Osteocyte (in vitro differentiated cells): ENCODE data around the gene LTV1. TPM values are rescaled to one million over a fixed set of nuclear protein-coding genes. Genes with fewer than 3 reads are reported as not detected.

ENCODE experiments used
- DNase-seq: peaks from one replicate; pipeline ENCODE4 v3.0.0; 2021; ENCODE audit warnings: mixed read lengths; ENCODE audit not compliant: unreplicated experiment; ENCODE audit errors: extremely low spot score
- H3K27ac Mint-ChIP-seq: one replicate; pipeline ENCODE4 v1.8.0; 2021; ENCODE audit warnings: mild to moderate bottlenecking, mixed read lengths; ENCODE audit not compliant: unreplicated experiment
- H3K27me3 Mint-ChIP-seq: one replicate; pipeline ENCODE4 v1.8.0; 2021; ENCODE audit warnings: mixed read lengths; ENCODE audit not compliant: unreplicated experiment
- H3K36me3 Mint-ChIP-seq: one replicate; pipeline ENCODE4 v1.8.0; 2021; ENCODE audit warnings: mixed read lengths; ENCODE audit not compliant: unreplicated experiment
- H3K4me1 Mint-ChIP-seq: one replicate; pipeline ENCODE4 v1.8.0; 2021; ENCODE audit warnings: mixed read lengths; ENCODE audit not compliant: unreplicated experiment
- H3K4me3 Mint-ChIP-seq: one replicate; pipeline ENCODE4 v1.8.0; 2021; ENCODE audit warnings: mild to moderate bottlenecking, moderate library complexity, mixed read lengths; ENCODE audit not compliant: unreplicated experiment
- H3K9me3 Mint-ChIP-seq: one replicate; pipeline ENCODE4 v1.8.0; 2021; ENCODE audit warnings: mixed read lengths; ENCODE audit not compliant: unreplicated experiment
- total RNA-seq: library from RNA; stranded (reverse); gene quantifications from 2 replicates; pipeline ENCODE4 v1.2.1, GENCODE V29; 2021
- TF ChIP-seq, protein P1 (sequence below): fragments of 200-600 bp; sonication (generic); IDR thresholded peaks from 2 replicates; pipeline ENCODE4 v1.5.0; 2021; ENCODE audit warnings: antibody characterized with exemption, mild to moderate bottlenecking, moderate library complexity

Gene LTV1
- total RNA-seq, 1 donor from 2014 or later, result 20.3 TPM

GRCh38 chr6:143882401-143882930 lies 39.3 kb downstream of the LTV1 start:
- DNase-seq, result no peak
- TF ChIP-seq, protein P1, sequence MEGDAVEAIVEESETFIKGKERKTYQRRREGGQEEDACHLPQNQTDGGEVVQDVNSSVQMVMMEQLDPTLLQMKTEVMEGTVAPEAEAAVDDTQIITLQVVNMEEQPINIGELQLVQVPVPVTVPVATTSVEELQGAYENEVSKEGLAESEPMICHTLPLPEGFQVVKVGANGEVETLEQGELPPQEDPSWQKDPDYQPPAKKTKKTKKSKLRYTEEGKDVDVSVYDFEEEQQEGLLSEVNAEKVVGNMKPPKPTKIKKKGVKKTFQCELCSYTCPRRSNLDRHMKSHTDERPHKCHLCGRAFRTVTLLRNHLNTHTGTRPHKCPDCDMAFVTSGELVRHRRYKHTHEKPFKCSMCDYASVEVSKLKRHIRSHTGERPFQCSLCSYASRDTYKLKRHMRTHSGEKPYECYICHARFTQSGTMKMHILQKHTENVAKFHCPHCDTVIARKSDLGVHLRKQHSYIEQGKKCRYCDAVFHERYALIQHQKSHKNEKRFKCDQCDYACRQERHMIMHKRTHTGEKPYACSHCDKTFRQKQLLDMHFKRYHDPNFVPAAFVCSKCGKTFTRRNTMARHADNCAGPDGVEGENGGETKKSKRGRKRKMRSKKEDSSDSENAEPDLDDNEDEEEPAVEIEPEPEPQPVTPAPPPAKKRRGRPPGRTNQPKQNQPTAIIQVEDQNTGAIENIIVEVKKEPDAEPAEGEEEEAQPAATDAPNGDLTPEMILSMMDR, result no peak
- H3K4me3 Mint-ChIP-seq, result no peak overlapping the region
- peaks cover 3% of the 10 kb centered on the region for H3K9me3 Mint-ChIP-seq
- no peak overlapping the region for H3K27ac Mint-ChIP-seq
- no peaks in the 10 kb centered on the region for H3K27me3 Mint-ChIP-seq
- peaks cover 5% of the 10 kb centered on the region for H3K36me3 Mint-ChIP-seq
- no peaks in the 10 kb centered on the region for H3K4me1 Mint-ChIP-seq

DNA sequence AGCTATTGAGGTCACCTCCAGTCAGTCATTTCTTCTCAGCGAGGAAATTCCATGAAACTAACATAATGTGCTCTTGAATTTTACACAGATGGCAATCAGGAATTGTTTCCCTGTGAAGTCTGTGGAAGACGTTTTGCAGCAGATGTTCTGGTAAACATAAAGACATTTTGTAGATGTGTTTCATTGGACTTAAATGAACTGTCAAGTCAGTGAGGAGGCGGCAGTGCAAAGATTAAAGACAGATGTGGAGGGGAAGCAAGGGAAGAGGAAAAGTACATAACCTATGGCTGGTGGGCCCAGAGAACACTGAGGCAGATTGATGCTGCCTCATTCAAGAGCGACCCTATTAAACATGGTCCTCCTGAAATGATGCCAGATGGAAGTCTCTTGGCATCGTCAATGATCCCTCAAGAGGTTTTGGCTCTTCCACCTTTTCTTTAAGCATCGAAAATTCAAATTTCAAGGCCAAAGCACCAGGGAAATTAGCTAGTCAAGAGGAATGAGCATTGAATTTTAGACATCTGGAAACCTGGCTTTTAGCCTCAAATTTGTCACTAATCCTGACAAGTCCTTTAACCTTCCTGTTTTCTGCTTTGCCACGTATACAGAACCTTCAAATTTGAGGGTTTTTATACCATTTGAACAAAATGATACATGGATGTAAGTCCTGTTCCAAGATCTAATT lies 41.2 kb downstream of the LTV1 start:
- no peaks in the 10 kb centered on the region for H3K4me1 Mint-ChIP-seq
- no peak overlapping the region for H3K4me3 Mint-ChIP-seq
- H3K36me3 Mint-ChIP-seq, result peaks cover 9% of the 10 kb centered on the region
- no peak for DNase-seq
- TF ChIP-seq, protein P1, result no peak
- H3K27ac Mint-ChIP-seq, result no peak overlapping the region
- no peaks in the 10 kb centered on the region for H3K27me3 Mint-ChIP-seq
- H3K9me3 Mint-ChIP-seq, result no peaks in the 10 kb centered on the region

DNA sequence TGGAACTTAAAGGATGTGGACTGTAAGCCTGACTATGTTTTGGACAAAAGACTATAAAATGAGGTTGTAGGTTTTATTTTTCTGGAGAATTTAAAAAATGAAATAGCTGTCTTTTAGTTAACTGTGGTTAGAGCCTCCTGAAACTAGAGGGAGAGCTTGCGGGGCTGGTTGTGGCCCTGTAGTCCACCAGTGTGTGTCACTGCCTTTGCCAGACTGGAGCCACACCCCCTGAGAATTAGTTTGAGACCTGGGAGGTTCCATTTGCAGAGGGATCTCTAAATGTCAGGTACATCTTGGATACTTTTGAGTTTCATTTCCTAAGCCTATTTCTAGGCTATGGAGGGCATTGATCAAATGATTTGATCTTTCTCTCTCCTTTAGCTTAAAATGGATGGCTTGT lies 42.0 kb downstream of the LTV1 start:
- Mint-ChIP-seq H3K4me3 (no peak overlapping the region), H3K27ac (no peak overlapping the region), H3K36me3 (peaks cover 9% of the 10 kb centered on the region), H3K27me3 (no peaks in the 10 kb centered on the region), H3K4me1 (no peaks in the 10 kb centered on the region), H3K9me3 (no peaks in the 10 kb centered on the region)
- DNase-seq, result no peak
- TF ChIP-seq, protein P1, result no peak

- Mint-ChIP-seq H3K9me3 (no peaks in the 10 kb centered on the region), H3K36me3 (peaks cover 3% of the 10 kb centered on the region), H3K4me1 (no peaks in the 10 kb centered on the region), H3K4me3 (no peak overlapping the region), H3K27ac (no peak overlapping the region), H3K27me3 (no peaks in the 10 kb centered on the region)
- TF ChIP-seq, protein P1, result no peak
- DNase-seq, result no peak
Observed at GRCh38 chr6:143894655-143895054, 51.5 kb downstream of the LTV1 start.

DNA sequence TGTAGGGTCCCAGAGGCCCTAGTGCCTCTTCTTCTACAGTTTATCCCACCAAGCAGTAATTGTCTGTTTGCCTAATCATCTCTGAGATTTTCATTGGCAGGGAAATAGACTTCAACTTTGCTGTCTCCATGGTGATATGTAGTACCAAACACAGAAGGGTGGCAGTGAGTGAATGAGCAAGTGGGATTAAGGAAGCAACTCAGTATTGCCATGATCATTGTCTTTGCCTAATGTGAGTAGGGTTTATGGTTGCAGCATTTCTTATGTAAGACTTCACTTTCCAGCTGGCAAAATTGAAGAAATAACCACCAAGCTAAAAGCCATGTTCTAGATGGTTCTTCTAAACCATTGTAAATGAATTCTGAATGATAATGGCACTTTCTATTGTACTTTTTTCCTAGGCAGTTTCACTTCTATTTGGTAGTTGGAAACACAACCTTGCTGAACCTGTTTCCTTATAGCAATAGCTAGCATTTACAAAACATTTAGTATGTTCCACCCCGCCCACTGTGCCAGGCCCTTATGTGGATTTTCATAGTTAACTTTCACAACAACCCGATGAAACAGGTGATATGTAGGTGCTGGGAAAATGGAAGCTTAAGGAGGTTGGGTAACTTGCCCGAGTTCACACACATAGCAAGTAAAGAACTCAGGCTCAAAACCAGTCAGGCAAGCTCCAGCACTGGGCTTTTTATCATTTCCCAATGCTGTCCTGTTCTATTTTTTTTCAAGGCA lies 53.2 kb downstream of the LTV1 start:
- peaks cover 5% of the 10 kb centered on the region for H3K36me3 Mint-ChIP-seq

More for the DNA sequence above, 53.2 kb downstream of the LTV1 start:
- no peaks in the 10 kb centered on the region for H3K4me1 Mint-ChIP-seq
- no peaks in the 10 kb centered on the region for H3K27me3 Mint-ChIP-seq
- no peak overlapping the region for H3K4me3 Mint-ChIP-seq
- no peak overlapping the region for H3K27ac Mint-ChIP-seq
- DNase-seq, result no peak
- TF ChIP-seq, protein P1, result no peak
- no peaks in the 10 kb centered on the region for H3K9me3 Mint-ChIP-seq
